Measurements from ENCODE around the gene NPAS1.
"Not testable (repeated sequence)": the region's sequence is repeated elsewhere in the genome, so short reads cannot be mapped to it uniquely, and the experiment has no call there.

The NPAS1 gene

DNA sequence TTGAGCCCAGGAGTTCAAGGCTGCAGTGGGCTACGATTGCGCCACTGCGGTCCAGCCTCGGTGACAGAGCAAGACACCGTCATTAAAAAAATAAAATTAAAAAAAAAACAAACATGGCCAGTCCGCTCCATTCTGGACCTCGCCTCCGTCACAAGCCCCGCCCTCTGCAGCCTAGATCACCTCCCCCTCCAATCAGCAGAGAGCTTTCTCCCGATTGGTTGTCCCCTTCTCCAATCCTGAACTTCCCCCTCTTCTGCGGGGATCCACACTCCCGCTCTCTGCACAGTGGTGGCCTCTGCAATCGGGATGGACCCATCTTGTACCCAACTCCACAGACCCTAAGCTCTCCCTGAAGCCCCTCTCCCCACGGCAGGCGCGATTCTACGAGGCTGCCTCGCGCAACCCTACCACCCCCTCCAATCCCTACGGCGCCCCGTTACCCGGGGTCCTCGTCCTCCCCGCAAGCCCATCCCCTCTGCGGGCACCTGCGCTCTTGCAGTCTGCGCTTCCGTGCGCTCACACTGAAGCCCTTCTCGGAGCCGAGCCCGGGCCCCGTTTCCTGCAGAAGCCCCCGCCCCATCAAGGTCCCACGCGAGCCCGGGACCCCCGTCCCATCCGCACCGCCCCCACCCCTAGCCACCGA lies 28.2 kb downstream of the NPAS1 start:
- DNase-seq = peak; percentile 82

DNA sequence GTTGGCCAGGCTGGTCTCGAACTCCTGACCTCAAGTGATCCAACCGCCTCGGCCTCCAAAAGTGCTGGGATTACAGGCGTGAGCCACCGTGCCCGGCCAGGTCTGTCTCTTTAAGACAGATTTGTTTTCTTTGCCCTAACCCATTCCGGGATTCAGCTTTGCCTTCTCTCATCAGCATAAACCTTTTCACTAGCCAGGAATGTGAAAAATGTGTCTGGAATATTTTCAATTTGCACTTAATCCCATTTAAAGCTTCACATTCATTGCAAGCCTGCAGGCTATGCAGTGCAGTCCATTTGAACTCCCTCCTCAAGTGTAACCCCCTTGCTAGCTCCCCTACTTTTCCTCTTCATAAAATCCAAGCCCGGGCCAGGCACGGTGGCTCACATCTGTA lies 29.7 kb downstream of the NPAS1 start:
- DNase-seq = no peak

DNA sequence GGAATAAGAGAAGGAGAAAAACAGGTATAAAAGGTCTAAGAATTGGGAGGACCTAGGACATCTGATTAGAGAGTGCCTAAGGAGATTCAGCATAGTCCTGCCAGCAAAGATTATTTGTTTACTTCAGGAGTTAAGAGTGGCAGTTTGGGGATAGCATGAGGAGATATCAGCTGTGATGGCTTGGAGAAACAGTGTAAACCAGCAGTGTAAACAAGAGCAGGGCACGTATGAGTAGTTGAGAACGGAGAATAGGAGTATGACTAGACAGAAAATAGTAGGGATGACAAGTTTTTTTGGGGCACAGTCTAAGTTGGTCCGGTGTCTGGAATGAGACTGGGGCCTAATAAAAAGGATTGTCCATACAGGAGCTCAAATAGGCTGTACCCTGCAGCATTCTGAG lies 30.9 kb downstream of the NPAS1 start:
- not testable (repeated sequence) for DNase-seq

DNA sequence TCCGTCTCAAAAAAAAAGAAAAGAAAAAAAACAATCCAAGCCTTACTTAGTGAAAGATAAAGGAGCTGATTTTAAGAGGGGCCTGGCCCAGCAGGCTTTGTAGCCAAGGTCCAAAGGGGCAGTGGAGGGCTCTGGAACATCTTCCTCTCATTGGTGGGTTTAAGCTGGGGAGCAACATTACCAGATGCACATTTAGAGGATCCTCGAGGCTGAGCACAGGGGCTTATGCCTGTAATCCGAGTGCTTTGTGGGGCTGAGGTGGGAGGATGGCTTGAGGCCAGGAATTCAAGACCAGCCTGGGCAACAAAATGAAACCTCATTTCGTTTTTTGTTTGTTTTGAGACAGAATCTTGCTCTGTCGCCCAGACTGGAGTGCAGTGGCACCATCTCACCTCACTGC lies 36.8 kb downstream of the NPAS1 start:
- no peak for DNase-seq

DNA sequence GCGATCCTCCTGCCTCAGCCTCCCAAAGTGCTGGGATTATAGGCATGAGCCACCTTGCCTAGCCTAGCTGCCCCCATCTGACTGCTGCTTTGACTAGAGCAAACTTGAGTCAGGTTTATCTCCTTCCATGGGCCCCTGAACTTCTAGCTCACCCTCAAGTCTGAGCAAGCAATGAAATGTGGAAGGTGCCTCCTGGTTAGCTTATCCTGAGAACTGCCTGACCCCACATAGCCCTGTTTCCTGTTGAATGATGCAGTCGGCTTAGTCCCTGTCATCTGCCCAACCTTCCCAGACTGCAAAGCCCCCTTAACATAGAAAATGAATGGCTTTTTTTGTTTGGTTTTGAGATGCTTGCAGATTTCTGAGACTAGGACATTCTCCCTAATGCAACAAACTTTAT lies 37.7 kb downstream of the NPAS1 start:
- DNase-seq = no peak

DNA sequence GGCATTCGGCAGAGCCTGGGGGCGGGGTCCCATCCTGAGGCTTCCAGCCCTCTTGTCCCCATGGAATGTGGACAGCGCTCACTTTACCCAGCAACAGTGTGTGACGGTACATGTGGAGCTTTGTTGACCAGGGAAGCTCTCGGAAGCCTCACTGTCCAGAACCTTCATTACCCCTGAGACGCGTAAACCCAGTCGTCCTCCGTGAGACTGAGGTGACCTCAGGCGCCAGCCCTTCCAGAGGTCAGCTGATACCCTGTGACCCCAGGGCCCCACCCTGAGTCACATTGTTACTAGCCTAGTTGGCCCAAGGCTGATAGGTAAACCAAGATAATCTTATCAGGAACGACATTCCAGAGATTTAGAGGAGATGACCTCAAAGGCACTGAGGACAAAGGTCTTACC lies 39.0 kb downstream of the NPAS1 start:
- no peak for DNase-seq

- DNase-seq = no peak
Measured at GRCh38 chr19:47063874-47064273, 44.2 kb downstream of the NPAS1 start.

- no peak for DNase-seq
Measured at GRCh38 chr19:47065242-47065641, 45.6 kb downstream of the NPAS1 start.

- no peak for DNase-seq
Measured at GRCh38 chr19:47066376-47067214, 47.0 kb downstream of the NPAS1 start.

DNA sequence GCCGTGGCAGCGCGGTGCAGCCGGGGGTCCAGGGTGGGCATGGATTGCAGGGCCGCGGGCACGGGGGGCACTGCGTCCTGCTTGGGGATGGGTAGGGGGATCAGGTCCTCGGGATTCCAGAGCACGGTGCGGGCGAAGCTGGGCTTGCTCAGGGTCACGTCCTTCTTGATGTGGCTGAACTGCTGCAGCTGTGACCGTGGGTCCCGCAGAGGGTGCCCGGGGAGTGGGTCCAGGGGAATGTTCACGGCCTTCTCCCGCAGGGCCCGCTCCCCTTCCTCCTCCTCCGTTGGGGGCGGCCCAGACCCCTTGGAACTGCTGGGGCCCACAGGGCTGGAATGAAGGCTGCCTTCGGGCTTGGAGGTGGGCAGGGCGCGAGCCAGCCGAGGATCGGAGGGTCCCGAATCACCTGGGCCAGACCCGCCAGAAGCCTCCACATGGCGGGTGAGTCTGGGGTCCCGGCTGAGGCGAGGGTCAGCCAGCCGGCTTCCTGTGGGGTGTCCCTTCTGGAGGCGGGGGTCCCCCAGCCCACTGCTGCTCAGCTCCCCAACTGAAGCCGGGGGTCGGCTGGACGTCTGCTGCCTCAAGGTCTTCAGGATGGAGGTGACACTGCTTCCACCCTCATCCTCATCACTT lies 47.7 kb downstream of the NPAS1 start:
- no peak for DNase-seq

DNA sequence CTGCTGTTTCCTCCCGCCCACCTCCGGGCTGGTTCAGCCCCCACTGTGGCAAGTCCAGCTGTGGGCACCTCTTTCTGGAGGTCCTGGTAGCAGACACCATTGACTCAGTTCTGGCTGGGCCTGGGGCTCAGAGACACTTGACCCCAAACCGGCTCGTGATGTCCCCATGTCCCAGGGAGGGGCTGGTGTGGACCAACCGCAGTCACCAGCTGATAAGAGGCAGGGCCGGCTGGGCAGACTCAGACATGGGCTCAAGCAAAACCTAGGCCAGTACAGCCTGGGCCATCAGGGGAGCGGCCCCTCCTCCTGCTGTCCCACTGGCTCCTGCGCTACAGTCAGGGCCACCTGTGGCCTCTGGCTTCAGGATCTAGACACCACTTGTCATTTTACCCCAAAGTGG lies 48.6 kb downstream of the NPAS1 start:
- DNase-seq = no peak

- no peak for DNase-seq
Measured at GRCh38 chr19:47068876-47069406, 49.3 kb downstream of the NPAS1 start.

- DNase-seq = no peak
Measured at GRCh38 chr19:47069795-47070194, 50.2 kb downstream of the NPAS1 start.

DNA sequence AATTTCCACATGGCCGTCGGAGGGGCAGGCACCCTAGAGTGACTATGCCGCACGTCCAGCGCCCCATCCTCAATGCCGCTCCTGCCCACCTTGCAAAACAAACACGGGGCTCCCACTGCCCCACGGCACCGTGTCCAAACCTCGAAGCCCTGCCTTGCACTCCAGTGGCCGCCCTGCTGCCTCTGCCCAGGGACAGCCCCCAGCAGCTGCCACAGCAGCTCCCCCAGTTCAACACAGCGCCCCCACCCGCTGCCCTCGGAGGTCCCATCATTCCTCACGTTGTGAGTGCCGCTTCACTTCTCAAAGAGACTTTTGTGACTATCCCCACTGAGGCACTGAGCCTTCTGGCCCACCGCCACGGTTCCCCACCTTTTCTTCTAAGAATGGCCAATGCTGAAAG lies 51.1 kb downstream of the NPAS1 start:
- no peak for DNase-seq

DNA sequence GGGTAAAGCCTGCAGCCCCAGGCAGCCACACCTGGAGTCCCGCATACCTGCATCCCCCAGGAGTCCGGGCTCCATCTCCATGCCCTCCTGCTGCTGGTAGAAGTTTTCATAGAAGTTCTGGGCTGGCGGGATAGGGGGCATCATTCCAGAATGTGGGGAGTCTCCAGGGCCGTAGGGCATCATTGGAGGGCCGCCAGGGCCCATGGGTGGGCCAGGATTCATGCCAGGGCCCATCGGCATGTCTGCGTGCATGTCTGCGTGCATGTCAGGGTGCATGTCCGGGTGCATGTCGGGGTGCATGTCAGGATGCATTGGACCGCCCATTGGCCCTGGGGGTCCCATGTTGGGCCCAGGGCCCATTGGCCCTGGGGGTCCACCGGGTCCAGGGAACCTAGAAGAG lies 52.1 kb downstream of the NPAS1 start:
- DNase-seq = no peak

- DNase-seq = no peak
Measured at GRCh38 chr19:47072323-47072722, 52.7 kb downstream of the NPAS1 start.

GRCh38 chr19:47073574-47073973 lies 53.9 kb downstream of the NPAS1 start:
- no peak for DNase-seq

DNA sequence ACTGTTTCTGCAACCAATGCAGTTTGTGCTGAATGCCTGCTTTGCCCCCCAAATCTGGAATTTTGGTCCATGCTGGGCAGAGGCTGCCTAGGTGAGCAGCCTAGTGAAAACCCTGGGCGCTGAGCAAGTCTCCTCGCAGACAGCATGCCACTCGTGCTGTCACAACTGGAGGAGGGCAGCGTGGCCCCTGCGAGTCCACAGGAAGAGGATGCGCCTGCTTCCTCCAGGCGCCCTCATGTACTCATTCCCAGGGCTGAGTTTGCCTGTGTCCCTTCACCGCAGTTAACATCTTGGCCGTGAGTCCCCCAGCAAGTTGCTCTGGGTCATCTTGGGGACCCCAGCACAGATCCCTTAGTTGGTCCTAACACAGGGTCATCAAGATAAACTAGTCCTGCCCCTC lies 55.0 kb downstream of the NPAS1 start:
- DNase-seq = no peak

- no peak for DNase-seq
Measured at GRCh38 chr19:47075179-47075810, 55.7 kb downstream of the NPAS1 start.

DNA sequence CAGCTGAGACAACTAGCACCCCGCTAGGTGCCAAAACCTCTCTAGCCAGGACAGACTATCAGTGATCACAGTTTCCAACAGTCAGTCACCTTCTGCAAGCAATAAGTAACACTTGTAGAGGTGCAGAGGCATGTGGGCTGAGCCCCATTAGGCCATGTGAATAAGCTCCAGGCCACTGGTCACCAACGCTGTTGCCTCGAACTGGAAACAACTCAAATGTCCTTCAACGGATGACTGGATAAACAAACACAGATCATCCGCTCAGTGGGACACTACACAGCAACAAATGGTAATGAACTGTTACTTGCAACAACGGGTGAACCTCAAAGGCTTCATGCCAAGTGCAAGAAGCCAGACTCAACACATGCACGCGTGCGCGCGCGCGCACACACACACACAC lies 56.3 kb downstream of the NPAS1 start:
- DNase-seq = no peak

DNA sequence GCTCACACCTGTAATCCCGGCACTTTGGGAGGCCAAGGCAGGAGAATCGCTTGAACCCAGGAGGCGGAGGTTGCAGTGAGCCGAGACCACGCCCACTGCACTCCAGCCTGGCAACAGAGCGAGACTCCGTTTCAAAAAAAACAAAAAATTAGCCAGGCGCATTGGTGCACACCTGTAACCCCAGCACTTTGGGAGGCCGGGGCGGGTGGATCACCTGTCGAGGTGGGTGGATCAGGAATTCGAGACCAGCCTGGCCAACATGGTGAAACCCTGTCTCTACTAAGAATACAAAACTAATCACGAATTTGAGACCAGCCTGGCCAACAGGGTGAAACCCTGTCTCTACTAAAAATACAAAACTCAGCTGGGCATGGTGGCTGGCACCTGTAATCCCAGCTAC lies 58.7 kb downstream of the NPAS1 start:
- not testable (repeated sequence) for DNase-seq

GRCh38 chr19:47081095-47081494 lies 61.5 kb downstream of the NPAS1 start:
- DNase-seq = no peak

DNA sequence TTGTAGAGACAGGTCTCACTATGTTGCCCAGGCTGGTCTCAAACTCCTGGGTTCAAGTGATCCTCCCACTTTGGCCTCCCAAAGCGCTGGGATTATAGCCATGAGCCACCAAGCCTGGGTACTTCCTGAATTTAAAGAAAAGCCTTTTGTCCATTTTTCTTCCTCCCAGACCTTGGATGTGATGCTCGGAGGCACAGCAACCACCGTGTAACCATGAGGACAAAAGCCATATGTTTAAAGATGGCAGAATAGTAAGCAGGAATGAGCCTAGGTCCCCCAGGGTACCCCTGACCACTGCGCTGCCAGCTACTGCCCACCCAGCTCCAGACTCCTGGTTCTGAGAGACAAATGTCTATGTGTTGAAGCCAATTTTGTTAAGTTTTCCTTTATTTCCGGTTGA lies 62.9 kb downstream of the NPAS1 start:
- no peak for DNase-seq

Data from right forelimb (tissue), 1 donor.